ENCODE measurements around the gene UBAP1.

DNA sequence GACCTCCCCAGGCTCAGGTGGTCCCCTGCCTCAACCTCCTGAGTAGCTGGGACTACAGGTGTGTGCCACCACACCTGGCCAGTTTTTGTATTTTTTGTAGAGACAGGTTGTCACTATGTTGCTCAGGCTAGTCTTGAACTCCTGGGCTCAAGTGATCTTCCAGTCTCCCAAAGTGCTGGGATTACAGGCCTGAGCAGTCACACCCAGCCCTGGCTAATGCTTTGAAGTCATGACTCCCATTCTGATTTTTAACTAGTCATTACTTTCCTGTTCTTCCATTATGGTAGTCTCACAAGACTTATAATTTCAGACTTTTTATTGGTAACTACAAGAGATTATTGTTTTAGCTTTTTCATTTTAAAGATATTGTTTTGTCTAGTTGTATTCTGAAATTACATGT, 26.3 kb downstream of the UBAP1 start:
- TF ChIP-seq, protein P1, sequence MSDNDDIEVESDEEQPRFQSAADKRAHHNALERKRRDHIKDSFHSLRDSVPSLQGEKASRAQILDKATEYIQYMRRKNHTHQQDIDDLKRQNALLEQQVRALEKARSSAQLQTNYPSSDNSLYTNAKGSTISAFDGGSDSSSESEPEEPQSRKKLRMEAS (IDR thresholded peaks at IDR 0.05; ENCODE audit: low read depth, low read length) = no peak
- TF ChIP-seq POLR2A (IDR thresholded peaks at IDR 0.05; ENCODE audit: extremely low read depth, insufficient read length) = no peak
- TF ChIP-seq, protein P2, sequence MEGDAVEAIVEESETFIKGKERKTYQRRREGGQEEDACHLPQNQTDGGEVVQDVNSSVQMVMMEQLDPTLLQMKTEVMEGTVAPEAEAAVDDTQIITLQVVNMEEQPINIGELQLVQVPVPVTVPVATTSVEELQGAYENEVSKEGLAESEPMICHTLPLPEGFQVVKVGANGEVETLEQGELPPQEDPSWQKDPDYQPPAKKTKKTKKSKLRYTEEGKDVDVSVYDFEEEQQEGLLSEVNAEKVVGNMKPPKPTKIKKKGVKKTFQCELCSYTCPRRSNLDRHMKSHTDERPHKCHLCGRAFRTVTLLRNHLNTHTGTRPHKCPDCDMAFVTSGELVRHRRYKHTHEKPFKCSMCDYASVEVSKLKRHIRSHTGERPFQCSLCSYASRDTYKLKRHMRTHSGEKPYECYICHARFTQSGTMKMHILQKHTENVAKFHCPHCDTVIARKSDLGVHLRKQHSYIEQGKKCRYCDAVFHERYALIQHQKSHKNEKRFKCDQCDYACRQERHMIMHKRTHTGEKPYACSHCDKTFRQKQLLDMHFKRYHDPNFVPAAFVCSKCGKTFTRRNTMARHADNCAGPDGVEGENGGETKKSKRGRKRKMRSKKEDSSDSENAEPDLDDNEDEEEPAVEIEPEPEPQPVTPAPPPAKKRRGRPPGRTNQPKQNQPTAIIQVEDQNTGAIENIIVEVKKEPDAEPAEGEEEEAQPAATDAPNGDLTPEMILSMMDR (IDR thresholded peaks at IDR 0.05; ENCODE audit: low read depth, low read length) = no peak
